ENCODE data around the gene MTA1.

Gene MTA1

DNA sequence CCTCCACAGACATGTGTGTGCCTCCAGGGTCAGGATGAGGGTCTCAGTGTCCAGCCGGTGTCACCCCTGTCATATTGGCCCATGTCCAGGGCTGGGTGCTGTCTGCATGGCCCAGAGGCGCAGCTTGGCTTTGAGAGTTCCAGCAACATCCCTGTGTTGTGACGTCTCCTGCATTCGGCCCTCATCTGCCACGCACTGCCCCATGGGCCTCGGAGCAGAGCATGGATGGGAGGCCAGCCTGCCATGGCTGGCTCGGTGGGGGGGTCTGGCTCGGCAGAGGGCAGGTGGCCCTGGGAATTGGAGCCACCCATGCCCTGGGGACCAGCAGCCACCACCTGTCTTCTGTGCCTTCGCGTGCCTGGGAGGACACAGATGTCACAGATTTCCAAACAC, 32.1 kb upstream of the MTA1 start:
- no peak for DNase-seq (ENCODE audit: low spot score)

DNA sequence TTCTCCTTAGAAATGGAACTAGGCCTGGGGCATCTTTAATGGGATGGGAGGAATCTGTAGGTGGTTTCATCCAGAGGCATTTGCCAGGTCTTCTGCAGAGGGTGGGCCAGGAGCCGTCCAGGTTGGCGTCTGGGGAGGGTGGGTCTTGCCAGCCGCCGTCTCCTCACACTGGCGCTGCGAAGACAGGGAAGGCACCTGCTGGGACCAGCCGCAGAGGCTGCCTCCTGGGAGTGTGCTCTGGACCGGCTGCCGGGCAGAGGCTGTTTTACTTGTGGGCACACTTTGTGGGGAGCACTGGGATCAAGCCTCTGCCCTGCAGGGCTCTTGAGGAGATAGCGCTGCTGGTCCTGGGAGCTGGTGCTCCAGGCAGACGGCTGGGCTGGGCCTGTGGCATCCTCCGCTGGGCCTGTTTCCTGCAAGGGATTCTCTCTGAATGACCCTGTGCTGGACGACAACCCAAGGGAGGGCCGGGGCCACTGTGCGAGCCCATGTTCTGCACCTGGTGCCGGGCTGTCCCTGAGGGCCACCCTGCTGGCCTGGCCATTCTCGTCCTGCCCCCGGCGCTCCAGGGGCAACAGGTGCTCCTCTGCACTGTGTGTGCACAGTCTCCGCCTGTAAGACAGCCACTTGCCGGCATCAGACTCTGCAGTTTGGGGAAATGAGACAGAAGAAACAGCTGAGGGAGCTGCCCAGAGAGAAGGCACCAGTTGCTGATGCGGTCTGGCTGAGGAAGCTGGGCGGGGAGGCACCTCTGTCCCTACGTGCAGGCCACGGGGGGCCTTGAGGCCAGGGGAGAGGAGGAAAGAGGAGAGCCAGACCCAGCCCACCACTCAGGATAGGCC, 31.3 kb upstream of the MTA1 start:
- no peak for DNase-seq (ENCODE audit: low spot score)

DNA sequence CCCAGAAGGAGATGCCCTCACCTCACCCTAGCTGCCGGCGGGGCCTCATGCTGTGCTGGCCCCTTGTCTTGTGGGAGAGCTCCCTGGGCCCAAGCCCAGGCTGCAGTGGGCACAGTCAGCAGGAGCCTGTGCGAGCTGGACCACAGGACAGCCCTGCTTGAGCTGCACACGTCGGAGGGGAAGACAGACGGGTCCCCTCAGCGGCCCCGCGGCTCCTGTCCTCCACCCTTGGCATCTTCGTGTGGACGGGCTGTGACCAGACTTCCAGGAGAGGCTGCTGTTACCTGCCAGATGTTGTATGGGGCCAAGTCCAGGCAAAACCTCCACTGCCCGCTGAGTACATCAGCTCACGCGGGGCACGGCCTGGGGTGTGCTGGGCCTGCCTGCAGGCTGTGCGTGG, 30.7 kb upstream of the MTA1 start:
- DNase-seq (ENCODE audit: low spot score) = no peak

DNA sequence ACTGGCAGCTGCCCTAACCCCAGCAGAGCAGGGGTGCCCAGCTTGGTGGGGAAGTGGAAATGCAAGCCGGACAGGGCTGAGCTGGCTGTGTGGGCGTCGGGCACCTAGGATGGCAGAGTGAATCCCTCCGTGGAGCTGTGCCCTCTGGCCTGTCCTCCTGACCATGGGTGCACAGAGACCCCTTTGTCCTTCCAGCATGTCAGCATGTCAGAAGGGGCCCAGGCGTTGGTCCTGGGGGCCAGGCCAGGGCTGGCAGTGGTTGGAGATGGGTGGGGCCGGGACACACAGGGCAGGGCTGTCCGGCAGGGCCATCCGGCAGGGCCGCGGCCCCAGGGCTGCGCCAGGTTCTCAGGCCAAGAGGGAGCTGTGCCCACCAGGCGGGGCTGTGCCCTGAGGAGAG, 30.1 kb upstream of the MTA1 start:
- no peak for DNase-seq (ENCODE audit: low spot score)

DNA sequence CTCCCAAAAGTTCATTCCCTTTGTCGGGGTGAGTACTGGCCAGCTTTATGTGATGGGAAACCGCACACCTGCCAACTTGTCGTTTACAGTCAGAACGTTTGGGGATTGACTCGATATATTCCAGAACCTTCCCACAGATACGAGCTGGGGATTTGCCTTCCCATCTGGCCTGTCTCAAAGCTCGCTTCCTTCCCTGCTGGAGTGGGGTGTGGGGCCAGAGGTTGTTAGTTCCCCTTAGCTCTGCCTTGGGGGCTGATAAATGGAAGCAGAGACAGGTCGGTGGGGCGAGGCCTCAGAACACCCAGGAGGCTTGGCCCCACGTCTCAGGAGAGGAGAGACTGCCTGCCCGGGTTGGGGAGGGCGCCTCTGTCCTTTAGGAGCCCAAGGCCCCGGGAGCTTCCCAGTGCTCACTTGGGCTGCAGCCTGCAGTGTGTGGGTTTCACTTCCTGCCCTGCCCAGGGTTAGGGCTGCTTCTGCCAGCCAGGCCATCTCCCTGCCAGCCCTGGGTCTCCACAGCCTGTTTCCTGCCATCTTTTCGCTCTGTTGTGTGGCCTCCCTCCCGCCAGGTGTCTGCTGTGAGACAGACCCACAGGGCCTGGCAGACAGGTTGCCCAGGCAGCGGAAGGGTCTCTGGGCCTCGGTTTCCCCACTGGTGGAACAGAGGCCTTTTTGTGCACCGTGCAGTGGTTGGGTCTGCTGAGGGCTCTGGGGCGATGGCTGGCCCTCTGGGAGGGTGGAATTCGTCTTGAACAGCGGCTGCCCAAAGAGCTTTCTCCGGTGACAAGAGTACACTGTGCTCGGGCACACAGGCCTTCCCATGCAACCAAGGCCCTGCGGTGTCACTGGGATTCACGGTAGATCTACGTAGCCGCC, 29.4 kb upstream of the MTA1 start:
- DNase-seq (ENCODE audit: low spot score) = no peak

DNA sequence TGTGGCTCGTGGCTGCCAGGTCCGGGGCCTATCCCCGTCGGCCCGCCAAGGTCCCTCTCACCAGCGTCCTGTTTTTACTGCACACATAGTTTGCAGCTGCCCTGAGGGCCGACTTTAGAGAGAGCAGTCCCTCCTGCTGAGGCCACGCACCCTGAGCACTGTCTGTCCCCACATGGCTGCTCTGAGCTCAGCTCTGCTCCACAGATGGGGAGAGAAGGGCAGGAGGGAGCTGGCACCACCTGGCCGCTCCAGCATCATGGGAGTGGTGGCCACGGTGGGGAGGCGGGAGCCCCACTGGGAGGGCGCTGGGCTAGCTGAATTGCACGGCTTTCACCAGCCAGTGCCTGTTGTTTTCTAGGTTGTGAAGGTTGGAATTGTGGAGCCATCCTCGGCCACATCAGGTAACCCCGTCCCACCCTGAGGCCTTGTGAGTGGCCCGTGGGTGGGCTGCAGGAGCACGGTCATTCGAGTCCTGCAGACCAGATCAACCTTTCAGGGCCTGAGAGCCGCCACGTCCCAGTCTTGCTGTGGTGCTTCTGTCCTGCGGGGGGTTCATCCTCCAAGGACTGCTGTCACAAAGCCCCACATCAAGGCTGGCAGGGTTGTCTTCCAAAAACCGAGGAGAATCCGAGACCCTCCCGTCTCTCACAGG, 28.7 kb upstream of the MTA1 start:
- DNase-seq (ENCODE audit: low spot score) = no peak

DNA sequence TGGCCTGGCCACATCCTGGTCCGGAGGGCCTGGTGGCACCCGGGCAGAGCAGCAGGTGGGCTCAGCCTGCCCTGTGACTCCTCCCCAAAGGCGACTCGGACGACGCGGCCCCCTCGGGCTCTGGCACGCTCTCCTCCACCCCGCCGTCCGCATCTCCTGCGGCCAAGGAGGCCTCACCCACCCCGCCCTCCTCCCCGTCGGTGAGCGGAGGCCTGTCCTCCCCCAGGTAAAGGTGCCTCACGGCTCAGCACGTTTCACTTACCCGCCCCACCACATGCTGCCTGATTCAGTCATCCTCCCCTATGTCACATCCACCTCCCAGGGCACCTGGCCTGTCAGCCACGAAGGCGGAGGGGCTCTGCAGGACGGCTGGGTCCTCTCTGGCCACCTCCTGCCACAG, 28.1 kb upstream of the MTA1 start:
- no peak for DNase-seq (ENCODE audit: low spot score)

DNA sequence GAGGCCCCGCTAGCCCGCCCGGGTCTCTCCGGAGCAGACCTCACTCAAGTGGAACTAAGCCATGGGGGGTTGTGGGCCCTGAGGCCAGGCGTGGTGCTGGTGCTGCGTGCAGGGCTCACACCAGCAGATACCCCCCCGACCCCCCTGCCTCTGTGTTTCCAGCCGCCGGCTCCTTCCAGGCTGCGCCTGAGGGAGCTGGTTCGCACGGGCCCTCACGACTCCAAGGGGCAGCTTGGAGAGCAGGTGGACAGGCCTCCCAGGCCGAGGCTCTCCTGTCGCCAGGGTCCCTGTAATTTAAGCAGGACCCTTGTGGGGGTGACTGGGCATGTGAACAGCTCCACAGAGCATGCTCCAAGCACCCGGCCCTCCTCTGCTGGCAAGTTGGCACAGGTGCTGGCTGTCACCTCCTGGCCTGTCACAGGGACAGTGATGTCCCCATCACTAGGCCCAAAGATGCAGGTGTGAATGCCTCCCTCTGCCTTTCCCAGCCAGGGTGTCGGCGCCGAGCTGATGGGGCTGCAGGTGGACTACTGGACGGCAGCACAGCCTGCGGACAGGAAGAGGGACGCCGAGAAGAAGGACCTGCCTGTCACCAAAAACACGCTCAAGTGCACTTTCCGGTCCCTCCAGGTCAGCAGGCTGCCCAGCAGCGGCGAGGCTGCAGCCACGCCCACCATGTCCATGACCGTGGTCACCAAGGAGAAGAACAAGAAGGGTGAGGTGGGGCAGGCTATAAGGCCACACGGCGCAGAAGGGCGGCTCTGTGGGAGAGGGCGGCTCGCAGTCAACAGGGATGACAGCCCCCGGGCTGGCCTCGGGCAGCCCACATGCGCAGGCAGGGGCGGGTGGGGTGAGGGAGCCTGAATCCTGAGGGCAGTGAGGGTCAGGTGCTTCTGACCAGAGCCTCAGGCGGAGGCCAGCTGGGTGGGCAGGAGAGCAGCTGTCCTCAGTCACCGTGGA, 27.2 kb upstream of the MTA1 start:
- DNase-seq (ENCODE audit: low spot score) = no peak

DNA sequence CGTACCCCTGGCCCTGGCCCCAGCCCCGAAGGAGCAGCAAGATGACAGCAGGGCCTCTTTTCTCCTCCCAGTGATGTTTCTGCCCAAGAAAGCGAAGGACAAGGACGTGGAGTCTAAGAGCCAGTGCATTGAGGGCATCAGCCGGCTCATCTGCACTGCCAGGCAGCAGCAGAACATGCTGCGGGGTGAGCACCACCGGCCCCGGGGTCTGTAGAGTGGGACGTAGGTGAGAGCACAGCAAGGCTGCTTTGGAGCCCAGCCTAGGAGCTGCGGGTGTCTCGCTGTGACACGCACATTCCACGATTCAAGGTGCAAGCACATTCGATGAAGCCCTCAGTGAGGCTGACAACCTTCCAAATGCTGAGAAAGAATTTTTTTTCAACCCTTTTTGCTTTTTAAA, 26.5 kb upstream of the MTA1 start:
- no peak for DNase-seq (ENCODE audit: low spot score)

DNA sequence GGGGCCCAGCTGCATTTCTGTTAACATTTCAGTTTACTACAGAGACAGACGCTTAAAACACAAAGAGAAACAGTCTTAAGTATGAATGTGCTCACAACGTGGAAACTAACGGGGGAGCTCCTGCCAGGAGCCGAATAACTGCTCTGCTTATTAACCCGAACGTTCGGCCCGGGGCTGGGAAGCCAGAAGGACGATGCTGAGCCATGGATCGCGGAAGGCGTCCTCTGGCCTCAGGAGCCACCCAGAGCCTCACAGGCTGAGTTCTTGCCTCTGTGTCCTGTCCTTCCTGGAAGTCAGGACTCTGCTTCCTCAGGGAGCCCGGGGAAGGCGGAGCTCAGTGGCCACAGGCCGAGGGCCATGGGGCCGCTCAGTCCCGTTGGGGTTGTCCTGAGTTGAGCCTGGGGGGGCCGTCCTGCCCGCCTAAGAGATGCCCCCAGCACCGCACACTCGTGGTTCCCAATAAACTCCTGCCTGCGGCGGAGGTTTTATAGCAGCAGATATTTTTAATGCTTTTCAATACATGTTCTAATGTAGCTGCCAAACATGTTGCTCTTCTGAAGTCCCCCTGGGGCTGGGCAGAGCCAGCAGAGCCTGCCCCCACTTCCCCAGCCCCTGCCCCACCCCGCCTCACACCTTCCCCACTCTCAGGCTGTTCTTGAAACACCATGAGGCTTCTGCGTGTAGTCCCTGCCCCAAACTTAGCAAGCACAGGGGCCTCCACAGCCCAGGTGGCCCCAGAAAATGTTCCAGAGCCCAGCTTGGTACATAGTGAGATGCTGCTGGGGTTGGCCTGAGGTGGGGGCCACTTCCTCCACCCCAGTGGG, 24.7 kb upstream of the MTA1 start:
- no peak for DNase-seq (ENCODE audit: low spot score)

DNA sequence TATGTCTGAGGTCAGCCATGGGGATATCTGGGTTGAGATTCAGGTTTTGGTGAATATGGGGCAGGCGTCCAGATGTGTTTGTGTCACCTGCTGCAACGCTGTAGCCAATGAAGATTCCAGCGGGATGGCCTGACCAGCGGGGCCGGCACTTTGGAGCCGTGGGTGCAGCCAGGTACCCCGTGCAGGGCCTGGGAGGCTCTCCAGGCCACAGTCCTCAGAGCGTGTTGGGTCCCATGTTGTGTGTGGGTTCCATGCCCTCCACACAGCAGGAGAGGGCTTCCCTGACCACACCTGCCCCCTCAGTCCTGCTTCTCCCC, 24.1 kb upstream of the MTA1 start:
- no peak for DNase-seq (ENCODE audit: low spot score)

DNA sequence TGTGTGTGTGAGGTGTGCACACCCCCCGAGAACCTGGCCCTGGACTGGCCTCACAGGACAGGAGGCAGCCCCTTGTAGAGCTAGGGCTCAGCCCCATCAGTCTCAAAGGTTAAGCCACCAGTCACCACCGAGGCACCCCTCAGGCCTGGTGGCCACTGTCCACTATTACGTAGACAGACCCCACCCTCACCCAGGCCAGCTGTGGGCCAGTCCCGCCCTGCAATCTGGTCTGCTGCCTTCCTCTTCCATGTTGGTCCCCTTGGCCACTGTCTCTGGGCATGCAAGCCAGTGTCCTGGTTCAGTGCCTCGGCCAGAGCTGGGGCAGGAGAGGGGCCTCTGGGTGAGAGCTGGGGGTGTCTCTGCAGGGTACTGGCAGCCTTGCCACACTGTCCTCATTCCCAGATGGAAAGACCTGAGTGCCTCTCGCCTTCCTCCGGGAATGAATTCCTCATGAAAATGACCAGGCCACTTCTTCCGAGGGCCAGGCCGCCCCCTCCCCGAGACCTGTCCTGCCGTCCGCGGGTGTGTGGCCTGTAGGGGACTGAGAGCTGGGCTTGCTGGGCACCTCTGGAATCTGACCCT, 22.2 kb upstream of the MTA1 start:
- DNase-seq (ENCODE audit: low spot score) = peak; percentile 18

DNA sequence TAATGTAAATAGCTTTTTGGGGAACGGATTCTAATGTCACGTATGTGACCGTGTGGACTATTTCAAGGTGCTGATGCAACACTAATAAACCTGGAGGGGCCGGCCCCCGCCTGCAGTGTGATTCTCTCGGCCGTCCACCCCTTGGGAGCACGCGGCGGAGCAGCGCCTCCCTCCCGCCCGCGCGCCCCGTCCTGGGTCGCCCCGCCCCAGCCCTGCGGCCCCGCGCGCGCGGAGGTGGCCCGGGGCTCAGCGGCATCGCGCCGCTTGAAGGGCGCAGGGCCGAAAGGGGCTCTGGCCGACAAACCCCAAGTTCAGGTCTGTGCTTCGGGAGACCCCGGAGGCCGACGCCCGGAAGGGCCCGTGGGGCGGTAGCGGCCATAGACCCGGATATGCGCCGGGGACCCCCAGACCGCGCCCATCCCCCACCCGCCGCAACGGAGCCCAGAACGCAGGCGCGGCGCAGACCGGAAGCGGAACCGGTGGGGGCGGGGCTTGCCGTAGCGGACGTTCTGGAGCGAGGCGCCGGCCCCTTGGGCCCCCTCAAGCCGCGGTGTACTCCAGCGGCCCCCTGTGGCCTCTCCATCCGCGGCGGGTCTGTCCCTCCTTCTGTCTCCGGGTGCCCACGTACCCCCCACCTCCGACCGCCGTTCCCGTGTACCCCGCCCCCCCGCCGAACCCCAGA, 21.4 kb upstream of the MTA1 start, which contains the start of gene TEX22:
TEX22 (plus strand) TSS at position 495 of the 682 bp plus-strand sequence. CDS start 803 bp downstream, outside the sequence.
- DNase-seq (ENCODE audit: low spot score) = peak; percentile 71

DNA sequence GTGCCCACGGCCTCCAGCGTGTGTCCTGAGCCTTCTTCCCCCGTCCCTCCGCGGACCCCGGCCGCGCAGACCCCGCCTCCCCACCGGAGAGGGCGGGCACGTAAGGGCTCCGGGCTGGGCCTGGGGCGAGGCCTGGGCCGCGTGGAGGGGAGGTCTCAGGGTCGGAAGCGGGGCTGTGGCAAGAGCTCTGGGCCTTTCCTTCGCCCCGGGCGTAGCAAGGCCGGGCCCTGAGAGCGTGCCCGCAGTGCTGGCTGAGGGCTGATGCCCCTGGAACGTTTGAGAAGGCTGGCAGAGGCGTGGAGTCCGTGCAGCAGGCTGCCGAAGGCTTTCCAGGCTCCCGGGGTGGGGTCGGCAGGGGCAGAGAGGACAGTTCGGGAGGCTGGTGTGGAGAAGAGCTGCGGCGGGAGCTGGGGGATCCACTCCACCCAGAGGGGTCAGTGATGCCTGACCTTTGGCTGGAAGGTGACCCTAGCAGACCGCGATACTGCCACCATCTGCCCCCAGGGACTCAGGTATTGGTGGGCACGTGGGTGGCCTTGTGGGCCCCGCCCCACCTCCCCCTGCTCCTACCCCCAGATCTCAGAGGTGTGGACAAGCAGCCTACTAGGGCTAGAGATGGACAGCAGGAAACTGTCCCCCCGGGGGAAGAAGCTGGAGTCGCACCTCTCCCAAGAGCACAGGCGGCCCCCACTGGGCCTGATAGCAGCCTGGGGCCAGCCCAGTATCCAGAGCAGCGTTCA, 20.7 kb upstream of the MTA1 start:
- no peak for DNase-seq (ENCODE audit: low spot score)

DNA sequence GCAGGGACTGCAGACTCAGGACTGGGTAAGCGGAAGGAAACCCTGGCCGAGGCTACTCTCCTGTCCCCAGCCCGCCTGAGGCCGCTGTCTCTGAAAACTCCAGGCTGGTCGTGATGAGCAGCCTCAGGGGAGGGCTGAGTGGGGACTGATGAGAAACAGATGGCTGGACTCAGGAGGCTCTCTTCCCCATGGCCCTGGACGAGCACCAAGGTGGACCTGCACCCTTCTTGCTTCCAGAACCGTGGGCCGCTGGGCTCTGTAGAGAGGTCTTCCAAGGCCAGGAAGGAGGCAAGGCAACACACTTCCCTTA, 20.2 kb upstream of the MTA1 start:
- DNase-seq (ENCODE audit: low spot score) = no peak

DNA sequence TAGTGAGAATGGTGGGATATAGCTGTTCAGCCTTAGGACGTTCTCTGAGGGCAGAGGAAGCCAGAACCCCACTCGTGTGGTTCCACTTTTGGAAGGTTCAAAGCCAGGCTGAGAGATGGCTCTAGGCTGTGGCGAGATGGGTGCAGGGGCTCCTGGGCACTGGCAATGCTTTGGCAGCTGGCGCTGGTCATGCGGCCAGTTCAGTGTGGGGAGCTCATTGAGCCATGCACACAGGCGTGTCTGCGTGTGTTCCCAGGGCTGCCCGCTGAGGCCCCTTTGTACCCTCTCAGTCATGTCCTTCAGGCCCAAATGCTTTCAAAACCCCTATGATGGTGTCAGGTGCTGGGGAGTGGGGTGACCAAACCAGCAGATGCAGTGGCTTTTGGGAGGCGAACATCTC, 19.6 kb upstream of the MTA1 start:
- no peak for DNase-seq (ENCODE audit: low spot score)

DNA sequence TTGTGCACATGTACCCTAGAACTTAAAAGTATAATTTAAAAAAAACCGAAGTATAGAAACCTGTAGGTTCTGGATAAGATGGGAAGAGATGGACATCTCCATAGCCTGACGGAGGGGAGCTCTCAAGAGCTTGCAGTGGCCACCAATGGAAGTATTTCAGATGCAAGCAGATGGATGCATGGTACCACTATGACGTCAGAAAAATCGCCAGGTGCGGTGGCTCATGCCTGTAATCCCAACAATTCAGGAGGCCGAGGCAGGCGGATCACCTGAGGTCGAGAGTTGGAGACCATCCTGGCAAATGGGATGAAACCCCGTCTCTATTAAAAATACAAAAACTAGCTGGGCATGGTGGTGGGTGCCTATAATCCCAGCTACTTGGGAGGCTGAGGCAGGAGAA, 17.9 kb upstream of the MTA1 start:
- no peak for DNase-seq (ENCODE audit: low spot score)

DNA sequence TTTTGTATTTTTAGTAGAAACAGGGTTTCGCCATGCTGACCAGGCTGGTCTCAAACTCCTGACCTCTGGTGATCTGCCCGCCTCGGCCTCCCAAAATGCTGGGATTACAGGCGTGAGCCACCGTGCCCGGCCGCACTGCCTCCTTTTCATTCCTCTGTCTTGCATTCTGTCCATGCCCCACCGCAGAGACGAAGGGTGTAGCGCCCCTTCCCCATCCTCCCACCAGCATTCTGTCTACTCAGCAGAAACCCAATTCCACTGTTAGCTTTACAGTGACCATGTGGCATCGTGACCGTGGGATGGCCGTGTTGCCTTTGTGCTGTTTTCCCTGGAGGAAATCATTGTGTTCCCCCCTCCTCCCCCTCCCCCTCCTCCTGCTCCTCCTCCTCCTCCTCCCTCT, 11.0 kb upstream of the MTA1 start:
- DNase-seq (ENCODE audit: low spot score) = no peak

DNA sequence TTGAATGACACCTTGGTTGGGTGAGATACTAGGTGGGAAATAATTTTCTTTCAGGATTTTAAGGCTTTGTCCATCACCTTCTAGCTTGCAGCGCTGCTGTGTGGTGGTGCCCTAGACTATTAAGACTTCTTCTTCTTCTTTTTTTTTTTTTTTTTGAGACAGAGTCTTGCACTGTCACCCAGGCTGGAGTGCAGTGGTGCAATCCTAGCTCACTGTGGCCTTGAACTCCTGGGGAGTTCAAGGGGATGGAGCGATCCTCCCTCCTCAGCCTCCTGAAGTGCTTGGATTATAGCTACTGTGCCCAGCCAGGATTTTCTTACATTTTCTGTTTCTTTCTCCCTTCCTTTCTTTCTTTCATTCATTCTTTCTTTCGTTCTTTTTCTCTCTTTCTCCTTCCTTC, 10.3 kb upstream of the MTA1 start:
- no peak for DNase-seq (ENCODE audit: low spot score)
